Inflammatory macrophage treated with lipopolysaccharide for 1 hour (primary cell): ENCODE results near the gene ZDHHC9.

Experiments used
- DNase-seq, 2 donors: peaks; one replicate each; pipeline ENCODE4 v3.0.0-alpha.2; 2020 to 2022

ZDHHC9 gene

GRCh38 chrX:129818123-129818522 lies 25.6 kb downstream of the ZDHHC9 start:
- no peak for DNase-seq

DNA sequence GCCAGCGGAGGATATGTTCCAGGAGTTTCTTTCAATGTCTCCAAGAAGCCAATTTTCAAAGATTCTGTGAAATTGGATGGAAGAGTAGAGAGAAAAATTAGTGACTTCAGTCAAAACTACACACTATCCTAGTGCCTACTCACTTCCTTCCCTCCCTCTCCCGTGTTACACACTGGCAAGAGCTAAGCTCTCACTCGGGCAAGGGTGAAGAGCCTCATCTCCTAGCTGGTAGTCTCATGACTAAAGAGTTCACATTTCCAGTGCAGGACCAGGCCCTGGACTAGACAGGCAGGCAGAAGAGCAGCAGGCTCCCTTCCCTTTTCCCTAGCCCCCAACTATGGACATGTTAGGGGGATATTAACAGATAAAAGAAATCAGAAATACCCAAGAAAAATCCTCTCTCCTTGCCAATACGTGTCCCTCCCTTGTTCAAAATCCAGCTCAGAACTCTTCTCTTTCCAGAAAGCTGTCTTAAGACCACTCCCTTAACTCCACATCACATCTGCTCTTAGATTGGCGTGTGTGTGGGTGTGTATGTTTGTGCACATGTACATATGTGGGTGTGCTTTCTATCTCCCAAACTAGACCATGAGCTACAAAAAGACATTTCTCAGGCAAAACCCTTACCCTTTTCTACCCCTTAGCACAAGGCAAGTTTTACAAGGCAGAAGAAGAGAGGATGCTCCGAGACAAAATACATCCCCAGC lies 29.9 kb downstream of the ZDHHC9 start:
- DNase-seq = peak; percentile 33 to 52

DNA sequence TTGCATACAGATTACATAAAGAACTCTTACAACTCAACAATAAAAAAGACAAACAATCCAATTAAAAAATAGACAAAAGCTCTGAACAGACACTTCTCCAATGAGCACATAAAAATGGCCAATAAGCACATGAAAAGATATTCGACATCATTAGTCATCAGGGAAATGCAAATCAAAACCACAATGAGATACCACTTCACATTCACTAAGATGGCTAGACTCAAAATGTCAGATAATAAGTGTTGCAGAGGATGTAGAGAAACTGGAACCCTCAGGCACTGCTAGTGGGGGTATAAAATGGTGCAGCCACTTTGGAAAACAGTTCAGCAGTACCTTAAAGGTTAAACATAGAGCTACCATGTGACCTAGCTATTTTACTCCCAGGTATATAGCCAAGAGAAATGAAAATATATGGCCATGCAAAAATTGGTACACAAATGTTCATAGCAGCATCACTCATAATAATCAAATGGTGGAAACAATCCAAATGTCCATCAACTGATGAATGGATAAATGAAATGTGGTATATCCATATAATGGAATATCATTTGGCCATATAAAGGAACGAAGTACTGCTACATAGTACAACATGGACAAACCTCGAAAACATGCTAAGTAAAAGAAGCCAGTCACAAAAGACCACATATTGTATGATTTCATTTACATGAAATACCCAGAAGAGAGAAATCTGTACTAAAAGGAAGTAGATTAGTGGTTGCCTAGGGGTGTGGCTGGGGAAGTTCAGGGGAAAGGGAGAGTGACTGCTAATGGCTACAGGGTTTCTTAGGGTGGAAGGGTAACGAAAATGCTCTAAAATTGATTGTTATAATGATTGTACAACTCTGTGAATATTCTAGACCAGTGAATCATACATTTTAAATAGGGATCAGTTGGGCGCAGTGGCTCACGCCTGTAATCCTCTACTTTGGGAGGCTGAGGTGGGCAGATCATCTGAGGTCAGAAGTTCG lies 34.6 kb downstream of the ZDHHC9 start:
- peak; percentile 62 to 80 for DNase-seq

DNA sequence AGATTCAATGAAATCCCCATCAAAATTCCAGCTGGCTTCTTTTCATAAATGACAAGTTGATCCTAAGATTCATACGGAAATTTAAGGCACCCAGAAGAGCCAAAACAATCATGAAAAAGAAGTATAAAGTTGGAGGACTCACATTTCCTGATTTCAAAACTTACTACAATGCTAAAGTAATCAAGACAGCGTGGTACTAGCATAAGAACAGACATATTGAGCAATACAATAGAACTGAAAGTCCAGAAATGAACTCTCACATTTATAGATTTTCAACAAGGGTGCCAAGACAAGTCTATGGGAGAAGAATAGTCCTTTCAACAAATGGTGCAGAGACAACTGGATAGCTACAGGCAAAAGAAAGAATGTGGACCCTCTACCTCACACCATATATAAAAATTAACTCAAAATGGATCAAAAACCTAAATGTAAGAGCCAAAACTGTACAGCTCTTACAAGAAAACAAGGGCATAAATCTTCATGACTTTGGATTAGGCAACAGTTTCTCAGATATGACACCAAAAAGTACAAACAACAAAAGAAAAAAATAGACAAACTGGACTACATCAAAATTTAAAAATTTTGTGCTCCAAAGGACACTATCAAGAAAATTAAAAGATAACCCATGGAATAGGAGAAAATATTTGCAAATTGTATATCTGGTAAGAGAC lies 35.4 kb downstream of the ZDHHC9 start:
- DNase-seq = peak; percentile 46 to 74

GRCh38 chrX:129804806-129805205 lies 38.9 kb downstream of the ZDHHC9 start:
- no peak for DNase-seq

DNA sequence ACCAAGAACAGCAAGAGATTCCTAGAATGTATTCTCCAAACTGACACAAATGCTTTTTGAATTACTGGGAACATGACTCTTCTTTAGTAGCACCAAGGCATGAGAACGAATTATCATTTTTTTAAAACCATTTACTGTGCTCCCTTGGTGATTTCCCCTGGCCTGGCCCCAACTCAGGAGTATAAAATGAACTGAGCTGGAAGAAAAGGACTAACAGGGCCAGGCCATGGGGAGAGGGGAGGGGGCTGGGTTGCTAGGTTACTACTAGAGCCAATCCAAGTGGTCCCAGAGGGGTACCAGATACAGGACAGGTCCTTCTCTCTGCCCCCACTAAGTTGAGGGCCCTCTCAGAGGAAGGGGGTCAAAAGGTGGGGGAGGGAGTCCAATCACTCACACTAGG lies 40.8 kb downstream of the ZDHHC9 start:
- no peak for DNase-seq

- DNase-seq = no peak
Measured at GRCh38 chrX:129800186-129800585, 43.5 kb downstream of the ZDHHC9 start.

GRCh38 chrX:129798888-129799287 lies 44.8 kb downstream of the ZDHHC9 start:
- peak in 1 of 2 donors; percentile 59 for DNase-seq

DNA sequence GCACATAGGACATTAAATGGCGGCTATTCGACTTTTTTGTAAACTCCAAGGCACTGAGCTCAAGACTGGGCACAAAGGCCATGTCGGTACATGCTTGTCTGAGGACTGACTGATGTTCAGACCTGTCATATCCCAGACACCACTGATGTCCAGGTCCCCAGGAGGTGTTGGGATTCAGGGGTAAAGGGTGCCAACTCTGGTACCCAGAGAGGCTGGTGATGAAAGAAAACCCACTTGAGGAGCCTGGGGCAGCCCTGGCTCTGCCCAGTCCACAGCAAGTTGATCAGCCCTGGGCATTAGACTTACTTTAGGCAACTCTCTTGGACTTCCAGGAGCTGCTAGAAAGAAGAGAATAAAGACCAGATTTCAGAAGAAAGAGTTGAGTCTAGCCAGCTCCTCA lies 45.2 kb downstream of the ZDHHC9 start:
- no peak for DNase-seq

- no peak for DNase-seq
Measured at GRCh38 chrX:129797251-129797906, 46.3 kb downstream of the ZDHHC9 start.

- no peak for DNase-seq
Measured at GRCh38 chrX:129795584-129795983, 48.1 kb downstream of the ZDHHC9 start.

- DNase-seq = no peak
Measured at GRCh38 chrX:129793604-129794191, 50.0 kb downstream of the ZDHHC9 start.

GRCh38 chrX:129792586-129793291 lies 50.9 kb downstream of the ZDHHC9 start:
- DNase-seq = no peak

DNA sequence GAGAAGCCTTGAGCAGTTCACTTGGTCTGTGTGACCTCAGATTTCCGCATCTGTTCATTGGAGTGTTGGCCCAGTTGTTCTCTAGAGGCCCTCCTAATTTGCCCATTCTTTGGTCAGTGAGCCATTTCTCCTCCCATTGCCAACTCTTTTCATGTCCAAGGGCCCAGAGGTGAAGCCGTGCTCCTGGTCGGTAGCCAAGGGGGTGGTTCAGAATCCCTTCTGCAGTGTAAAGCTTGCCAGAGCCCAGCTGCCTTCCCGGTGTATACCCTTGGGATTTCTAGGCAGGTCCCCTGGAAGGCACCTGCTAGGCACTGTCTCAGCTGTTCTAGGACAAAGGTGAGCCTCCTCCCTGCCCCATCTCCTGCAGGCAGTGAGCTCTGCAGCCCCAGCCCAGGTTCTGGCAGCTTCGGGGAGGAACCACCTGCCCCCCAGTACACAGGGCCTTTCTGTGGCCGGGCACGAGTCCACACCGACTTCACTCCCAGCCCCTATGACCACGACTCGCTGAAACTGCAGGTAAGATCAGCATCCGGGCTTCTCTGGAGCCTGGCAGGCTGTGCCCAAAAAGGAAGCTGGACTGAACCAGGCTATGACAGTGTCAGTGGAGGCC lies 51.6 kb downstream of the ZDHHC9 start:
- no peak for DNase-seq

GRCh38 chrX:129791336-129791735 lies 52.4 kb downstream of the ZDHHC9 start:
- DNase-seq = no peak

DNA sequence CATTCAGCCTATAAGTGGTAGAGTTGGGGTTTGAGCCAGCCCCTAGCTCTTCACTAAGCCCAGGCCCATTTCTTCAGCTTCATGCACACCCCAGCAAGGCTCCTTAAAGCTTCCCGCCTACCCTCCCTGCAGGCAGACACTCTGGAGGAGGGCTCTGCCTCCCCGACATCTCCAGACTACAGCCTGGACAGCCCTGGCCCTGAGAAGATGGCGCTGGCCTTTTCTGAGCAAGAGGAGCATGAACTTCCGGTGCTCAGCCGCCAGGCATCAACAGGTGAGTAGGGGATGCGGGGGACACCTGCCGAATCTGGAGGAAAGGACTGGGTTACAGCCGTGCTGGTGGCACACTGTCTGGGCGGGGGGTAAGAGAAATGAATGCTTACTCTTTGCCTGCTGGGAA lies 52.9 kb downstream of the ZDHHC9 start:
- no peak for DNase-seq

DNA sequence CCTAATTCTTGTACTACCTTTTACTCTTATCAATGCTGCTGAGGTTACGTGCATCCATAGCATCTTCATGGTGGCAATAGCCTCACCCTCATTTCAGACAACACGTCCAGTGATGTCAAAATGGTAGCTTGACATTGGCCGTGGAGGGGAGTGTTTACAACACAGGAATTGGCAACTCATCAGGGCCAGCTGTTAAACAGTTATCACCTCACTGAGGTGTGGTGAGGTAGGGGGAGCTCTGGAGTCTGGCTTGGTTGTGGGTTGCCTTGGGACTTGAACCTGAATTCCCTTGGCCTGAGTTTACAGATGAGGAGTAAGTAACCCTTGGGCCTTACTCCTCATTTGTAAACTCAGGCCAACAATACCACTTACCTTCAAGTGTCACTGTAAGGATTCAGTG lies 53.5 kb downstream of the ZDHHC9 start:
- no peak for DNase-seq

GRCh38 chrX:129788527-129788926 lies 55.2 kb downstream of the ZDHHC9 start:
- peak in 1 of 2 donors; percentile 15 for DNase-seq

DNA sequence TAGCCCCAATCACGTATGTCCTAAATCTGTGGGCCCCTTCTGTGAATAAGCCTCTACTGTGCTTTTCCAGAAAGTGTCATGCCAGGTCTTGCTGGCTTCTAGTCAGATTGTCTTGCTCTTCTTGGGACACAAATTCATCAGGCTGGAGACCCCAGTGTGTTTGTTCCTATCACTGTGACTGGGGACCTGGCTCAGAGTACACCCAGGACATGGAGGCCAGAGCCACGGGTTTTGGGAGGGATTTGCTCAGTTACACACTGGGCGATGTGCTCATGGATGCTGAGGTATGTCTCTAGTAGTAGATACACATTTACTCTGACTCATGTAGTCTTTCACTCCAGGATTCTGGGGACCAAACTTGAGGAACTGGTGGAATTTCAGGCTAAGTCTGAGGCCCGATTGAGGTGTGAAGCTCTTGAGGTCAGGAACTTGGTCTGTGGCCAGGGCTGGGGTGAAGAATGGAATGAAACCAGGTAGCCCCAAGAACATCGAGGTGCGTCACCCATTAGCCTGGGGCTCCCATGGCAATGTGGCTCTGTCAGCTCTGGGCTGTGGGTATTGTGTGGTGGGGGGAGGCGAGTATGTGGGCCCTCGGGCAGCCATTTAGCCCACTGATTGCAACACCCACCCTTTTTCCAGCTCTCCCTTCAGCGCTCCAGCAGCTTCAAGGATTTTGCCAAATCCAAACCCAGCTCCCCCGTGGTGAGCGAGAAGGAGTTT lies 56.2 kb downstream of the ZDHHC9 start:
- DNase-seq = no peak

GRCh38 chrX:129786210-129786651 lies 57.5 kb downstream of the ZDHHC9 start:
- peak; percentile 28 to 56 for DNase-seq
